ENCODE data around the gene INPP5D. TPM values are rescaled to one million over a fixed set of nuclear protein-coding genes. Genes with fewer than 3 reads are reported as not detected.

Gene INPP5D
- total and polyA plus RNA-seq, 4 donors: 2.9 to 18.8 (median 6.6) TPM

GRCh38 chr2:233088972-233089345, 28.8 kb downstream of the INPP5D start:
- peaks cover 0 to 3% (median 0%) of the 10 kb centered on the region in 4 donors for H3K4me1 ChIP-seq (ENCODE audit: control insufficient read depth in 4 of 4, insufficient read depth in 4 of 4, low read length in 3 of 4)
- H3K4me3 ChIP-seq (ENCODE audit: low read depth in 1 of 3, low read length in 3 of 3): no peak overlapping the region
- DNase-seq (ENCODE audit: low spot score): peak; percentile 33
- TF ChIP-seq SP1 (IDR thresholded peaks at IDR 0.05): no peak
- TF ChIP-seq, protein P1, sequence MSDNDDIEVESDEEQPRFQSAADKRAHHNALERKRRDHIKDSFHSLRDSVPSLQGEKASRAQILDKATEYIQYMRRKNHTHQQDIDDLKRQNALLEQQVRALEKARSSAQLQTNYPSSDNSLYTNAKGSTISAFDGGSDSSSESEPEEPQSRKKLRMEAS (IDR thresholded peaks at IDR 0.05): no peak
- TF ChIP-seq RAD21 (IDR thresholded peaks at IDR 0.05): no peak
- no peak for TF ChIP-seq RXRA (IDR thresholded peaks at IDR 0.05)
- TF ChIP-seq TAF1 (conservative IDR thresholded peaks at IDR 0.05): no peak
- no peak for TF ChIP-seq JUND (IDR thresholded peaks at IDR 0.05)
- TF ChIP-seq FOXA2 (IDR thresholded peaks at IDR 0.05): no peak
- TF ChIP-seq FOXA1 (IDR thresholded peaks at IDR 0.05): no peak
- TF ChIP-seq YY1 (IDR thresholded peaks at IDR 0.05): no peak
- no peak for TF ChIP-seq NR2F2 (IDR thresholded peaks at IDR 0.05)
- TF ChIP-seq, protein P2, sequence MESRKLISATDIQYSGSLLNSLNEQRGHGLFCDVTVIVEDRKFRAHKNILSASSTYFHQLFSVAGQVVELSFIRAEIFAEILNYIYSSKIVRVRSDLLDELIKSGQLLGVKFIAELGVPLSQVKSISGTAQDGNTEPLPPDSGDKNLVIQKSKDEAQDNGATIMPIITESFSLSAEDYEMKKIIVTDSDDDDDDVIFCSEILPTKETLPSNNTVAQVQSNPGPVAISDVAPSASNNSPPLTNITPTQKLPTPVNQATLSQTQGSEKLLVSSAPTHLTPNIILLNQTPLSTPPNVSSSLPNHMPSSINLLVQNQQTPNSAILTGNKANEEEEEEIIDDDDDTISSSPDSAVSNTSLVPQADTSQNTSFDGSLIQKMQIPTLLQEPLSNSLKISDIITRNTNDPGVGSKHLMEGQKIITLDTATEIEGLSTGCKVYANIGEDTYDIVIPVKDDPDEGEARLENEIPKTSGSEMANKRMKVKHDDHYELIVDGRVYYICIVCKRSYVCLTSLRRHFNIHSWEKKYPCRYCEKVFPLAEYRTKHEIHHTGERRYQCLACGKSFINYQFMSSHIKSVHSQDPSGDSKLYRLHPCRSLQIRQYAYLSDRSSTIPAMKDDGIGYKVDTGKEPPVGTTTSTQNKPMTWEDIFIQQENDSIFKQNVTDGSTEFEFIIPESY (IDR thresholded peaks at IDR 0.05): no peak
- TF ChIP-seq GABPA (IDR thresholded peaks at IDR 0.05 in 1 of 2, conservative IDR thresholded peaks at IDR 0.05 in 1 of 2): no peak
- no peaks in the 10 kb centered on the region for H3K9me3 ChIP-seq (ENCODE audit: control insufficient read depth in 4 of 4, low read length in 3 of 4)
- WGBS: 93% methylated on average over 8 of the region's 8 CpGs
- peak overlapping the region in 1 of 2 donors; percentile 11 for H3K27ac ChIP-seq (ENCODE audit: low read depth in 1 of 2, low read length in 2 of 2)
- peaks cover 0 to 1% (median 0%) of the 10 kb centered on the region in 4 donors for H3K36me3 ChIP-seq (ENCODE audit: control insufficient read depth in 4 of 4, insufficient read depth in 3 of 4, low read depth in 1 of 4, low read length in 3 of 4)
- no peaks in the 10 kb centered on the region for H3K27me3 ChIP-seq (ENCODE audit: control insufficient read depth in 4 of 4, insufficient read depth in 4 of 4, low read length in 3 of 4)
- H3K9ac ChIP-seq (ENCODE audit: low read depth in 1 of 2, low read length in 2 of 2): no peak overlapping the region

DNA sequence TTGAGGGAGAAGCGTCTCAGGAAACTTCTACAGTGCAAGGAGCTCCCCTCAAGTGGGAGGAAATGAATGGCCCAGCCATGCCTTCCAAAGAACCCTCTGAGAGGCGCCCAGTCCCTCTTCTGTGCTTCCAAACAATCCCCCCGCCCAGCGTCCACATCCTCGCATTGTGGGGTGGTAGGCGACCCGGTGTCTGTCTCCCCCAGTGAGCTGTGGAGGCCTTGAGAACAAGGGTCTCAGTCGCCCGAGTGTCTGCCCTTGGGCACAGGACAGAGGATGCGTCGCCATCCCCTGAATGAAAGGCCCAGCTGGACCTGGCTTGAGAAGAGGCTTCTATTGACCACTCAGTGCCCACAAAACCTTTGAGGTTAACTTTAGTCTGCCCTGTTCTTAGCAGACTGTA, 29.7 kb downstream of the INPP5D start:
- DNase-seq (ENCODE audit: low spot score): peak; percentile 34
- H3K36me3 ChIP-seq (ENCODE audit: control insufficient read depth in 4 of 4, insufficient read depth in 3 of 4, low read depth in 1 of 4, low read length in 3 of 4): peaks cover 0 to 1% (median 0%) of the 10 kb centered on the region in 4 donors
- H3K27me3 ChIP-seq (ENCODE audit: control insufficient read depth in 4 of 4, insufficient read depth in 4 of 4, low read length in 3 of 4): no peaks in the 10 kb centered on the region
- TF ChIP-seq, protein P1 (IDR thresholded peaks at IDR 0.05): no peak
- TF ChIP-seq NR2F2 (IDR thresholded peaks at IDR 0.05) (no peak), YY1 (IDR thresholded peaks at IDR 0.05) (no peak), HNF4A (conservative IDR thresholded peaks at IDR 0.05) (no peak), TAF1 (conservative IDR thresholded peaks at IDR 0.05) (no peak), GABPA (IDR thresholded peaks at IDR 0.05 in 1 of 2, conservative IDR thresholded peaks at IDR 0.05 in 1 of 2) (no peak), SP1 (IDR thresholded peaks at IDR 0.05) (no peak), RXRA (IDR thresholded peaks at IDR 0.05) (no peak), FOXA1 (IDR thresholded peaks at IDR 0.05) (no peak), RAD21 (IDR thresholded peaks at IDR 0.05) (no peak)
- TF ChIP-seq, protein P3, sequence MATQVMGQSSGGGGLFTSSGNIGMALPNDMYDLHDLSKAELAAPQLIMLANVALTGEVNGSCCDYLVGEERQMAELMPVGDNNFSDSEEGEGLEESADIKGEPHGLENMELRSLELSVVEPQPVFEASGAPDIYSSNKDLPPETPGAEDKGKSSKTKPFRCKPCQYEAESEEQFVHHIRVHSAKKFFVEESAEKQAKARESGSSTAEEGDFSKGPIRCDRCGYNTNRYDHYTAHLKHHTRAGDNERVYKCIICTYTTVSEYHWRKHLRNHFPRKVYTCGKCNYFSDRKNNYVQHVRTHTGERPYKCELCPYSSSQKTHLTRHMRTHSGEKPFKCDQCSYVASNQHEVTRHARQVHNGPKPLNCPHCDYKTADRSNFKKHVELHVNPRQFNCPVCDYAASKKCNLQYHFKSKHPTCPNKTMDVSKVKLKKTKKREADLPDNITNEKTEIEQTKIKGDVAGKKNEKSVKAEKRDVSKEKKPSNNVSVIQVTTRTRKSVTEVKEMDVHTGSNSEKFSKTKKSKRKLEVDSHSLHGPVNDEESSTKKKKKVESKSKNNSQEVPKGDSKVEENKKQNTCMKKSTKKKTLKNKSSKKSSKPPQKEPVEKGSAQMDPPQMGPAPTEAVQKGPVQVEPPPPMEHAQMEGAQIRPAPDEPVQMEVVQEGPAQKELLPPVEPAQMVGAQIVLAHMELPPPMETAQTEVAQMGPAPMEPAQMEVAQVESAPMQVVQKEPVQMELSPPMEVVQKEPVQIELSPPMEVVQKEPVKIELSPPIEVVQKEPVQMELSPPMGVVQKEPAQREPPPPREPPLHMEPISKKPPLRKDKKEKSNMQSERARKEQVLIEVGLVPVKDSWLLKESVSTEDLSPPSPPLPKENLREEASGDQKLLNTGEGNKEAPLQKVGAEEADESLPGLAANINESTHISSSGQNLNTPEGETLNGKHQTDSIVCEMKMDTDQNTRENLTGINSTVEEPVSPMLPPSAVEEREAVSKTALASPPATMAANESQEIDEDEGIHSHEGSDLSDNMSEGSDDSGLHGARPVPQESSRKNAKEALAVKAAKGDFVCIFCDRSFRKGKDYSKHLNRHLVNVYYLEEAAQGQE (IDR thresholded peaks at IDR 0.05): no peak
- TF ChIP-seq, protein P4, sequence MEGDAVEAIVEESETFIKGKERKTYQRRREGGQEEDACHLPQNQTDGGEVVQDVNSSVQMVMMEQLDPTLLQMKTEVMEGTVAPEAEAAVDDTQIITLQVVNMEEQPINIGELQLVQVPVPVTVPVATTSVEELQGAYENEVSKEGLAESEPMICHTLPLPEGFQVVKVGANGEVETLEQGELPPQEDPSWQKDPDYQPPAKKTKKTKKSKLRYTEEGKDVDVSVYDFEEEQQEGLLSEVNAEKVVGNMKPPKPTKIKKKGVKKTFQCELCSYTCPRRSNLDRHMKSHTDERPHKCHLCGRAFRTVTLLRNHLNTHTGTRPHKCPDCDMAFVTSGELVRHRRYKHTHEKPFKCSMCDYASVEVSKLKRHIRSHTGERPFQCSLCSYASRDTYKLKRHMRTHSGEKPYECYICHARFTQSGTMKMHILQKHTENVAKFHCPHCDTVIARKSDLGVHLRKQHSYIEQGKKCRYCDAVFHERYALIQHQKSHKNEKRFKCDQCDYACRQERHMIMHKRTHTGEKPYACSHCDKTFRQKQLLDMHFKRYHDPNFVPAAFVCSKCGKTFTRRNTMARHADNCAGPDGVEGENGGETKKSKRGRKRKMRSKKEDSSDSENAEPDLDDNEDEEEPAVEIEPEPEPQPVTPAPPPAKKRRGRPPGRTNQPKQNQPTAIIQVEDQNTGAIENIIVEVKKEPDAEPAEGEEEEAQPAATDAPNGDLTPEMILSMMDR (IDR thresholded peaks at IDR 0.05; ENCODE audit: low read depth, low read length, missing input control): no peak
- TF ChIP-seq, protein P2 (IDR thresholded peaks at IDR 0.05): no peak
- no peaks in the 10 kb centered on the region for H3K9me3 ChIP-seq (ENCODE audit: control insufficient read depth in 4 of 4, low read length in 3 of 4)
- H3K4me3 ChIP-seq (ENCODE audit: low read depth in 1 of 3, low read length in 3 of 3): no peak overlapping the region
- WGBS: 95% methylated on average over 11 of the region's 11 CpGs
- no peak overlapping the region for H3K9ac ChIP-seq (ENCODE audit: low read depth in 1 of 2, low read length in 2 of 2)
- no peak overlapping the region for H3K27ac ChIP-seq (ENCODE audit: low read depth in 1 of 2, low read length in 2 of 2)
- peaks cover 0 to 3% (median 0%) of the 10 kb centered on the region in 4 donors for H3K4me1 ChIP-seq (ENCODE audit: control insufficient read depth in 4 of 4, insufficient read depth in 4 of 4, low read length in 3 of 4)

Measured in liver (tissue), 9 donors.